ENCODE measurements around the gene KNDC1.

KNDC1 gene

GRCh38 chr10:133156674-133157579 is 3.1 kb upstream of the KNDC1 start:
- TF ChIP-seq REST (IDR thresholded peaks at IDR 0.05; ENCODE audit: insufficient read depth in 1 of 2, low read depth in 2 of 2, low read length in 2 of 2) (no peak), TAF1 (IDR thresholded peaks at IDR 0.05; ENCODE audit: borderline replicate concordance, insufficient read depth, low read length) (no peak), SIN3A (IDR thresholded peaks at IDR 0.05; ENCODE audit: borderline replicate concordance, insufficient read depth, low read length) (no peak), POLR2AphosphoS5 (IDR thresholded peaks at IDR 0.05; ENCODE audit: low read depth, low read length) (no peak), FOXP2 (optimal IDR thresholded peaks at IDR 0.05; ENCODE audit: borderline replicate concordance, extremely low read depth, extremely low read length, insufficient read depth) (no peak)

DNA sequence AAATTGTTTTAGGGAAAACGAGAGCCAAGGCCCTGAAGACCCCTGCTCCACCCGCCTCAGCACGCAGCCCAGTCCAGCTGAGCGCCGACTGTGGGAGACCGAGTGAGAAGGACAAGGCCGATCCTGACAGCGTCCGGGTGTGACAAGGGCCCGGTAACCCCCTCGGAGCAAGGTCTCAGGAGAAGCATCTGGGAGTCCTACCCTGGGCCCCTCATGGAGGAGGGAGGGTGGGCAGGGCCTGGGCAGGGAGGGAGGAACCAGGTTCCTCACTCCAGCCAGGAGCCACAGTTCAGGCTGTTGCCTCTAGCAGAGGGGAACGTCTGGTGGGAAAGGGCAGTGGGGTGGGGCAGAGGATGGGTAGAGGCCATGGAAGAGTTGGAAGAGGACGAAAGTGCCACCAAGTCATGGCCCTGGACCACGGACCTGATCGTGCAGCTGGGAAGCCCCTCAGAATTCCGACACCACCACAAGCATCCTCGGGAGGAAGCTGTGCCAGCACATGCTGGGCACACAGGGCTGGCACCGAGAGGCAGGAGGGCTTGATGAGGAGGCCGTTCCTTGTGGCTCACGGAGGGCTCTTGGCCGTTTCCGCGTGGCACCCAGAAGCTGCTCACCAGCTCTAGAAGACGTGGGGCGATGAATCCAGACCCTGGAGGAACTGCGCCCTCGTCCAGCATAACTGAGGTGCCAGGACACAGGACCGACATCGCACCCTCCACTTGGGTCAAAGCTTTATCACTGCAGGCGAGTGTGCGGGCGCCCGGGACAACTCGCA is 2.2 kb upstream of the KNDC1 start:
- TF ChIP-seq POLR2AphosphoS5 (IDR thresholded peaks at IDR 0.05; ENCODE audit: low read depth, low read length) (no peak), SIN3A (IDR thresholded peaks at IDR 0.05; ENCODE audit: borderline replicate concordance, insufficient read depth, low read length) (no peak), TAF1 (IDR thresholded peaks at IDR 0.05; ENCODE audit: borderline replicate concordance, insufficient read depth, low read length) (no peak), FOXP2 (optimal IDR thresholded peaks at IDR 0.05; ENCODE audit: borderline replicate concordance, extremely low read depth, extremely low read length, insufficient read depth) (no peak), REST (IDR thresholded peaks at IDR 0.05; ENCODE audit: insufficient read depth in 1 of 2, low read depth in 2 of 2, low read length in 2 of 2) (no peak)

GRCh38 chr10:133158437-133158755 is 1.6 kb upstream of the KNDC1 start:
- TF ChIP-seq FOXP2 (optimal IDR thresholded peaks at IDR 0.05; ENCODE audit: borderline replicate concordance, extremely low read depth, extremely low read length, insufficient read depth) (no peak), SIN3A (IDR thresholded peaks at IDR 0.05; ENCODE audit: borderline replicate concordance, insufficient read depth, low read length) (no peak), REST (IDR thresholded peaks at IDR 0.05; ENCODE audit: insufficient read depth in 1 of 2, low read depth in 2 of 2, low read length in 2 of 2) (no peak), TAF1 (IDR thresholded peaks at IDR 0.05; ENCODE audit: borderline replicate concordance, insufficient read depth, low read length) (no peak), POLR2AphosphoS5 (IDR thresholded peaks at IDR 0.05; ENCODE audit: low read depth, low read length) (no peak)

- no peak for TF ChIP-seq POLR2AphosphoS5 (IDR thresholded peaks at IDR 0.05; ENCODE audit: low read depth, low read length)
Observed at GRCh38 chr10:133158756-133159610, 1.0 kb upstream of the KNDC1 start.

DNA sequence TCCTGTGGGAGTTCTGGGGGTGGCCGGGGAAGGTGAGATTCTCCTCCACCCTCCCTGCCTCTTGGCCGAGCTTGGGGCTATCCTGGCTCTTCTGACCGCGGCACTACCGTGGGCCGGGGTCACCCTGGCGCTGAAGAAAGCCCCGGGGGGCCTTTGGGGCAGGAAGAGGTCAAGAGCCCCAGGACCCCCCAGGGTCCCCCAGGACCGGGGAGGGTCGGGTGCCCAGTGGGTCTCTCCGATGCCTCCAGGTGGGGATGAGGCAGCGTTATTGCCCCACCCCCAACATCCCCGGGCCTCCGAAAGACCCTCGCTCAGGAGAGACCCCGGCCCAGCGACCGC is 439 bp upstream of the KNDC1 start:
- TF ChIP-seq POLR2AphosphoS5 (IDR thresholded peaks at IDR 0.05; ENCODE audit: low read depth, low read length) (no peak), SIN3A (IDR thresholded peaks at IDR 0.05; ENCODE audit: borderline replicate concordance, insufficient read depth, low read length) (no peak), FOXP2 (optimal IDR thresholded peaks at IDR 0.05; ENCODE audit: borderline replicate concordance, extremely low read depth, extremely low read length, insufficient read depth) (no peak), TAF1 (IDR thresholded peaks at IDR 0.05; ENCODE audit: borderline replicate concordance, insufficient read depth, low read length) (no peak), REST (IDR thresholded peaks at IDR 0.05; ENCODE audit: insufficient read depth in 1 of 2, low read depth in 2 of 2, low read length in 2 of 2) (no peak)
